Naive thymus-derived CD4-positive, alpha-beta T cell (primary cell): ENCODE data around the gene ADAMTS9. TPM values are rescaled to one million over a fixed set of nuclear protein-coding genes. Genes with fewer than 3 reads are reported as not detected.
A peak's percentile ranks its signal among the peaks of the same experiment; 100 is the strongest.
"Not testable (repeated sequence)": the region's sequence is repeated elsewhere in the genome, so short reads cannot be mapped to it uniquely, and the experiment has no call there.

Experiments
- ATAC-seq: fragments of 150-1000 bp; cut with Tn5 transposase; 2 replicates; pipeline ENCODE4 v1.10.0; 2021; ENCODE audit warnings: mild to moderate bottlenecking, moderate library complexity
- CTCF ChIA-PET: fragments of 350-600 bp; sonication (Branson Sonifier 250); formaldehyde crosslinking; loops from one replicate; lab custom pipeline; 2021; ENCODE audit warnings: antibody characterized with exemption; lab: Charles Lee
- POLR2A ChIA-PET: fragments of 350-600 bp; sonication (Branson Sonifier 250); formaldehyde crosslinking; loops from one replicate; lab custom pipeline; 2021; ENCODE audit warnings: antibody characterized with exemption, inconsistent platforms; lab: Charles Lee
- DNase-seq, 9 donors: peaks; one replicate each; pipeline versions ENCODE4 v3.0.0 to v3.0.0-alpha.2; 2020 to 2022; ENCODE audit warnings: mixed read lengths in 1 of 9
- H3K27ac ChIP-seq: one replicate; pipeline ENCODE4 v1.7.0; 2013; ENCODE audit warnings: mild to moderate bottlenecking, low read depth, low read length, moderate library complexity
- H3K27me3 ChIP-seq, 2 donors: one replicate each; pipeline ENCODE4 v1.7.0; 2013; ENCODE audit warnings: low read length in 2 of 2, mild to moderate bottlenecking in 2 of 2, moderate library complexity in 2 of 2; ENCODE audit not compliant: control insufficient read depth in 2 of 2, insufficient read depth in 2 of 2
- H3K36me3 ChIP-seq, 3 experiments: 1 replicate in 2 of 3; 2 replicates in 1 of 3; pipeline ENCODE4 v1.7.0; 2013; ENCODE audit warnings: low read length in 3 of 3, mild to moderate bottlenecking in 3 of 3, moderate library complexity in 1 of 3; ENCODE audit not compliant: insufficient read depth in 3 of 3, control insufficient read depth in 2 of 3
- H3K4me1 ChIP-seq, 2 donors: one replicate each; pipeline ENCODE4 v1.7.0; 2013; ENCODE audit warnings: low read length in 2 of 2, mild to moderate bottlenecking in 2 of 2, moderate library complexity in 1 of 2; ENCODE audit not compliant: control insufficient read depth in 2 of 2, insufficient read depth in 2 of 2
- H3K4me3 ChIP-seq: 2 replicates; pipeline ENCODE4 v1.7.0; 2013; ENCODE audit warnings: mild to moderate bottlenecking, low read length
- H3K9me3 ChIP-seq, 3 experiments: 1 replicate in 2 of 3; 2 replicates in 1 of 3; pipeline ENCODE4 v1.7.0; 2013; ENCODE audit warnings: low read length in 3 of 3; ENCODE audit not compliant: control insufficient read depth in 2 of 3
- H3K27ac Mint-ChIP-seq, 9 donors: one replicate each; pipeline ENCODE4 v1.8.0; 2020 to 2022; ENCODE audit warnings: mixed read lengths in 9 of 9, mild to moderate bottlenecking in 8 of 9, moderate library complexity in 5 of 9, inconsistent platforms in 2 of 9
- H3K27me3 Mint-ChIP-seq, 5 donors: one replicate each; pipeline ENCODE4 v1.8.0; 2021 to 2022; ENCODE audit warnings: mixed read lengths in 5 of 5, mild to moderate bottlenecking in 1 of 5
- H3K36me3 Mint-ChIP-seq, 5 donors: one replicate each; pipeline ENCODE4 v1.8.0; 2020 to 2022; ENCODE audit warnings: mixed read lengths in 5 of 5, mild to moderate bottlenecking in 3 of 5, inconsistent platforms in 1 of 5
- H3K4me1 Mint-ChIP-seq, 7 donors: one replicate each; pipeline ENCODE4 v1.8.0; 2020 to 2022; ENCODE audit warnings: mixed read lengths in 7 of 7, mild to moderate bottlenecking in 3 of 7, inconsistent platforms in 1 of 7
- H3K4me3 Mint-ChIP-seq, 10 donors: one replicate each; pipeline ENCODE4 v1.8.0; 2020 to 2022; ENCODE audit warnings: mild to moderate bottlenecking in 10 of 10, mixed read lengths in 10 of 10, moderate library complexity in 6 of 10, inconsistent platforms in 2 of 10
- H3K9me3 Mint-ChIP-seq, 11 donors: one replicate each; pipeline ENCODE4 v1.8.0; 2020 to 2022; ENCODE audit warnings: mixed read lengths in 11 of 11, mild to moderate bottlenecking in 4 of 11, inconsistent platforms in 1 of 11, moderate library complexity in 1 of 11
- intact Hi-C, 2 donors: fragments of 100-400 bp; cut with micrococcal nuclease; formaldehyde crosslinking; loops; one replicate each; pipeline ENCODE4 v1.15.1; 2023
- polyA plus RNA-seq, 2 donors: library from polyadenylated mRNA; unstranded; fragments of 300-500 nt; fragmentation: Illumina TruSeq; gene quantifications; one replicate each; pipeline ENCODE4 v1.2.3, GENCODE V29; 2021
- total RNA-seq, 6 experiments: library from RNA in 5 of 6; stranded (reverse) in 5 of 6; gene quantifications; 1 replicate in 5 of 6; 2 replicates in 1 of 6; pipeline ENCODE4 v1.2.3 and lab custom pipeline; 2021 to 2026

Gene ADAMTS9
- total and polyA plus RNA-seq, 7 experiments from 2014 or later: not detected

DNA sequence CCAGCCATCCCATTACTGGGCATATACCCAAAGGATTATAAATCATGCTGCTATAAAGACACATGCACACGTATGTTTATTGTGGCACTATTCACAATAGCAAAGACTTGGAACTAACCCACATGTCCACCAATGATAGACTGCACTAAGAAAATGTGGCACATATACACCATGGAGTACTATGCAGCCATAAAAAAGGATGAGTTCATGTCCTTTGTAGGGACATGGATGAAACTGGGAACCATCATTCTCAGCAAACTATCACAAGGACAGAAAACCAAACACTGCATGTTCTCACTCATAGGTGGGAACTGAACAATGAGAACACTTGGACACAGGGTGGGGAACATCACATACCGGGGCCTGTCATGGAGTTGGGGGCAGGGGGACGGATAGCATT is 142.6 kb downstream of the ADAMTS9 start:
- H3K4me3 Mint-ChIP-seq: not testable (repeated sequence)

DNA sequence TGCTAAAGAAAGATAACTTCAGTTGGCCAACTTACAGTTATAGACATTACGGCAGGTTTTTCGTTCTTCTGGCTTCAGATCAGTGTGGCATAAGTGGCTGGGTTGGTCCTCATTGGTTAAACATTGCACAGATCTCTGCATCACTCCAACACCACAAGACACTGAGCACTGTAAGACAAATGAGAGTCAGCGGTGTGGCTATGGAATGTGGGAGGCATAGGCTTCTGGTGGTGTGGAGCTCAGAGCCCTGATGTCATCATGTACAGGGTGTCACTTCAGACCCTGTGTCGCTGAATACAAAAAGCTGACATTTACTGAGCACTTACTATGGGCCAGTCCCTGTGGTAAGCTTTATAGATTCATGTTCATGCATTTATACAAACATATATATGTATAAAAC is 146.0 kb downstream of the ADAMTS9 start:
- H3K4me1 ChIP-seq: no peaks in the 10 kb centered on the region
- Mint-ChIP-seq H3K4me1 (no peaks in the 10 kb centered on the region), H3K9me3 (peaks cover 0 to 6% (median 0%) of the 10 kb centered on the region in 11 donors), H3K4me3 (no peak overlapping the region), H3K27ac (no peak overlapping the region), H3K36me3 (peaks cover 0 to 4% (median 0%) of the 10 kb centered on the region in 5 donors), H3K27me3 (peaks cover 0 to 30% (median 0%) of the 10 kb centered on the region in 5 donors)
- ChIA-PET POLR2A (no interaction called here), CTCF (no interaction called here)
- DNase-seq: no peak
- ATAC-seq: no peak
- no peaks in the 10 kb centered on the region for H3K9me3 ChIP-seq
- no peaks in the 10 kb centered on the region for H3K36me3 ChIP-seq
- intact Hi-C loops: no loop called here
- H3K27me3 ChIP-seq: no peaks in the 10 kb centered on the region
- no peak overlapping the region for H3K4me3 ChIP-seq
- no peak overlapping the region for H3K27ac ChIP-seq

More for the DNA sequence above, 142.6 kb downstream of the ADAMTS9 start:
- H3K27me3 ChIP-seq, H3K27ac Mint-ChIP-seq, POLR2A ChIA-PET, H3K9me3 Mint-ChIP-seq, H3K9me3 ChIP-seq, H3K4me3 ChIP-seq, H3K4me1 ChIP-seq, CTCF ChIA-PET, H3K36me3 Mint-ChIP-seq, ATAC-seq, H3K4me1 Mint-ChIP-seq, intact Hi-C loops, H3K27ac ChIP-seq, DNase-seq, H3K36me3 ChIP-seq: not testable (repeated sequence)
- peaks cover 0 to 19% (median 0%) of the 10 kb centered on the region in 5 donors for H3K27me3 Mint-ChIP-seq

DNA sequence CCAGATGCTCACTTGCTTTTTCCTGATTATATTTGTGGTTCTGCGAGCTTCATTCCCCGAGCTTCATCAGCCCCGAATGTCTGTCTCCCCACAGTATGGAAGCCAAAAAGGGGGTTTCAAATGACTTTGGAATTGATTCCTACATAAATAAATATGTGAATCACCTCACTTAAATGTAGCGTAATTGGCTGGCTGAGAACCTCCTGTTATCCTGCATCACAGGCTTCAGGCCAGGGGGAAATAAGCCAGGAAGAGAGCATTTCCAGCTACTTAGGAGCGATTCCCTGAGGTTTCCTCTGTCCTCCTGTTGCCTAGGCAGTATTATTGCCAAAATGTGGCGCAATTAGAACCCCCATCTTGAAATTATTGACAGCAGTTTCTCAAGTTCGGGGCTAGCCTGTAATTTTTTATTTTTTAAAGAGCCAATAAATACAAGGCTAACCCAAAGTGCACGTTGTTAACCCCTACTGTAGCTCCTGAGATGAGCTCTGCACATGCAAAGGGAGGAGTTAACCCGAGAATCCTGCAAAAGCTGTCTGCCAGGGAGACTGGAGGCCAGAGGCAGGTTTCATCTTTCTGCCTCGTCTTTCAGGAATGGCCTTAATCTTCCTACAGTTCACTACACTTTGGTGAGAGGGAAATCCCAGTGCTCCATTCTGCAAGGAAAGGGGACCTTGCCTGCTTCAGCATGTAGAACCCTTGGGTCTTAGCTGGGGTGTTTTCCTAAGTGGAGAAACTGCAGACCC is 148.2 kb downstream of the ADAMTS9 start:
- Mint-ChIP-seq H3K36me3 (peaks cover 0 to 4% (median 0%) of the 10 kb centered on the region in 5 donors), H3K9me3 (peaks cover 0 to 3% (median 0%) of the 10 kb centered on the region in 11 donors), H3K27ac (no peak overlapping the region), H3K27me3 (peaks cover 0 to 35% (median 0%) of the 10 kb centered on the region in 5 donors), H3K4me1 (no peaks in the 10 kb centered on the region), H3K4me3 (no peak overlapping the region)
- H3K4me3 ChIP-seq: no peak overlapping the region
- ChIA-PET POLR2A (no interaction called here), CTCF (no interaction called here)
- H3K27me3 ChIP-seq: no peaks in the 10 kb centered on the region
- no peaks in the 10 kb centered on the region for H3K4me1 ChIP-seq
- no peak for ATAC-seq
- DNase-seq: no peak
- intact Hi-C loops: no loop called here
- H3K9me3 ChIP-seq: no peaks in the 10 kb centered on the region
- H3K27ac ChIP-seq: no peak overlapping the region
- no peaks in the 10 kb centered on the region for H3K36me3 ChIP-seq

DNA sequence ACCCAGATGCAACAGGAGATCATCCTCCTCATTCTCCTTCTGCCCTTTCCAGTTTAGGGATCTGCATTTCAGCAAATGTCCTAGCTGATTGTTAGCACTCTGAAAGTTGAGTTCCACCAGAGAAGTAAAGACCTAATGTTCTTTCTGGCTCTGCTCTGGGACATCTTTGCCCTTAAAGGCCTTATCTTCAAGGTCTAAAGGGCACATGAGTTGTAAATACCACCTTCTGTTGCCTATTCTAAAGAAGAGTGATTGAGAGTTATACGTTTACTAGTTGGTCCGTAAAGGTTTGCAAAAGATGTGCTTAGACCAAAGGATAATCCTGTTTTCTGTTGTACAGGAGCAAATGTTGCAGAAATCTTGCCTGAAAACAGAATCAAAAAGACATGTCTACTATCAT is 151.6 kb downstream of the ADAMTS9 start:
- intact Hi-C loops: no loop called here
- no peaks in the 10 kb centered on the region for H3K9me3 Mint-ChIP-seq

DNA sequence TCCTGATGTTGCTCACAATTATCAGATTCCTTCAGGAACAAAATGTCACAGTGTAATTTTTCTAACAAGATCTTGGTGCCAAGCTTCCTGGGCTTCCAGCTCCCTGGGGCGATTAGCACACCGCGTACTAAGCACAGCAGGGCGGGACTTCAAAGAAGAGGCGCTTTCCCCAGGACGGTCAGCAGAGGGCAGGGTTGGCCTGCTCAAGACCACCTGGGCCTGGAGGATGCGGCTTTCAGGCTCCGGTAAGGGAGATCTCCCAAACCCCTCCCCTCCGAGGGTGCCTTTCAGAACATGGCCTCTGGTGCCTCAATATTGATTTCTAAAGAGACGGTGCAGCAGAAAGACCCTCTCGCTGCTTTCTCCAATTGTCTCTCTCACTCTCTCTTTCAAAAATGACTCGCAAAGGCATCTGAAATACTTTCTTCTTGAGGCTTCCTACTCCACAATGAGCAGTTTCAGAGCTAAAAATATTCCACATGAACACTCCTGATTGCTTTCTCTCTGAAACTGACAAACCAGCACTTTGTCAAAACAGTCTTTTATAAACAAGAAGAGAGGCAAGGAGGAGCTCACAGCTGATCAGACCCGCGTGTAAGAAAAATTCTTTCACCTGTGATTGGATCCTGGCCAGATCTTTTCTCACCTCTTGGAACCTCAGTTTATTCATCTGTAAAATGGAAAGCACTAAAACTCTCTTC is 154.0 kb downstream of the ADAMTS9 start:
- POLR2A ChIA-PET: interaction anchor here (0.7 kb wide), 1 partner anchor 41 kb away, joined by 3 read pairs; no protein-coding TSS in a partner anchor
- ATAC-seq (peak; percentile 61), DNase-seq (peak in 5 of 9 donors; percentile 1 to 32 (median 3))
- Mint-ChIP-seq H3K36me3 (no peaks in the 10 kb centered on the region), H3K9me3 (no peaks in the 10 kb centered on the region), H3K4me1 (peaks cover 0 to 14% (median 0%) of the 10 kb centered on the region in 7 donors), H3K27ac (no peak overlapping the region), H3K27me3 (peaks cover 4 to 21% (median 11%) of the 10 kb centered on the region in 5 donors), H3K4me3 (no peak overlapping the region)
- H3K36me3 ChIP-seq: no peaks in the 10 kb centered on the region
- no peak overlapping the region for H3K27ac ChIP-seq
- H3K9me3 ChIP-seq: no peaks in the 10 kb centered on the region
- H3K27me3 ChIP-seq: no peaks in the 10 kb centered on the region
- no peak overlapping the region for H3K4me3 ChIP-seq
- H3K4me1 ChIP-seq: no peaks in the 10 kb centered on the region
- CTCF ChIA-PET: no interaction called here
- intact Hi-C loops: loop anchor here (1.0 to 5.0 kb wide), 3 partner anchors 1139 to 1199 kb away; no protein-coding TSS in a partner anchor

More for the DNA sequence above, 151.6 kb downstream of the ADAMTS9 start:
- Histone ChIP-seq H3K4me1 (no peaks in the 10 kb centered on the region), H3K27me3 (no peaks in the 10 kb centered on the region), H3K36me3 (no peaks in the 10 kb centered on the region), H3K9me3 (no peaks in the 10 kb centered on the region), H3K27ac (no peak overlapping the region), H3K4me3 (no peak overlapping the region)
- ChIA-PET CTCF (no interaction called here), POLR2A (no interaction called here)
- DNase-seq (no peak), ATAC-seq (no peak)
- Mint-ChIP-seq H3K27me3 (peaks cover 0 to 31% (median 5%) of the 10 kb centered on the region in 5 donors), H3K36me3 (peaks cover 0 to 4% (median 0%) of the 10 kb centered on the region in 5 donors), H3K4me3 (no peak overlapping the region), H3K27ac (no peak overlapping the region), H3K4me1 (peaks cover 0 to 14% (median 0%) of the 10 kb centered on the region in 7 donors)

DNA sequence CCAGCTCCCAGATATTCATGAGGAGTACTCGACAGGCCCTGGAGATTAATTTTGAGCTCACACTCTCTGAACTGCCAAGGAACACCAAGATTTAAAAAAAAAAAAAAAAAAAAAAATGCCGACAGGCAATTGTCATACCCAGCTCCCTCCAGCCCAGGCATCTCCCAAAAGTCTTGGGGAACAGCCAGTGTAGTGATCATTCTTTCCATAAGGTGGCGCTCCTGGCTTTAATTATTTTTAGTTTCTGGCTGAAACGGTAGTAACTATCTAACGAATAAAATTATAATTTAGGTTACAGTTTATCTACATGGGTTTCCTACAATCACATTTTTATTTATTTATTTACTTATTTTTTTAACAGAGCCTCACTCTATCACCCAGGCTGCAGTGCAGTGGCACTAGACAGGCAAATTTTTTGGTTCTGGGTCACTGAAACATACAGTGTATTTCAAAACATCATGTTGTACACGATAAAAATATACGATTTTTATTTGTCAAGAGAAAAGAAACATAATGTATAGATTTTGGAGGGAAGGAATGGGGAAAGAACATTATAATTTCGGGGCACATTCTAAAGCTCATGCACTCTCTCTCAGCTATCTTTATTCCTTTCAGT is 157.3 kb downstream of the ADAMTS9 start:
- H3K36me3 ChIP-seq: no peaks in the 10 kb centered on the region
- Mint-ChIP-seq H3K4me3 (no peak overlapping the region), H3K36me3 (no peaks in the 10 kb centered on the region), H3K27me3 (peaks cover 4 to 20% (median 14%) of the 10 kb centered on the region in 5 donors), H3K9me3 (no peaks in the 10 kb centered on the region), H3K27ac (no peak overlapping the region), H3K4me1 (peaks cover 0 to 14% (median 0%) of the 10 kb centered on the region in 7 donors)
- ATAC-seq (no peak), DNase-seq (no peak)
- no peaks in the 10 kb centered on the region for H3K9me3 ChIP-seq
- POLR2A ChIA-PET: interaction anchor here (0.6 kb wide), 1 partner anchor 166 kb away, joined by 5 read pairs; no protein-coding TSS in a partner anchor
- no peak overlapping the region for H3K4me3 ChIP-seq
- H3K4me1 ChIP-seq: no peaks in the 10 kb centered on the region
- intact Hi-C loops: loop anchor here (5.0 kb wide), 2 partner anchors 1142 to 1202 kb away; no protein-coding TSS in a partner anchor
- CTCF ChIA-PET: interaction anchor here (1.7 kb wide), 1 partner anchor 8 kb away, joined by 7 read pairs; no protein-coding TSS in a partner anchor
- no peak overlapping the region for H3K27ac ChIP-seq
- H3K27me3 ChIP-seq: no peaks in the 10 kb centered on the region
